Coronary artery (tissue), 2 donors: ENCODE measurements around the gene LSM12.

ENCODE experiments used
- DNase-seq: peaks from one replicate; pipeline ENCODE4 v3.0.0-alpha.2; 2017; ENCODE audit warnings: low spot score
- H3K27ac ChIP-seq, 2 donors: fragments of 200-600 bp; sonication (generic); one replicate each; pipeline ENCODE4 v1.5.1; 2016 to 2019
- H3K4me3 ChIP-seq: fragments of 200-600 bp; sonication (generic); 2 replicates; pipeline ENCODE4 v1.5.1; 2016; ENCODE audit warnings: mild to moderate bottlenecking, moderate library complexity
- CTCF ChIP-seq: fragments of 200-600 bp; sonication (generic); IDR thresholded peaks from one replicate; pipeline ENCODE4 v1.5.1; 2019; ENCODE audit warnings: antibody characterized with exemption

The LSM12 gene

GRCh38 chr17:44094701-44095387 lies 28.4 kb upstream of the LSM12 start:
- TF ChIP-seq CTCF: no peak
- Histone ChIP-seq H3K27ac (peak overlapping the region; percentile 76 to 92), H3K4me3 (peak overlapping the region; percentile 62)
- no peak for DNase-seq

- H3K27ac ChIP-seq: no peak overlapping the region
- TF ChIP-seq CTCF: no peak
- DNase-seq: no peak
- H3K4me3 ChIP-seq: no peak overlapping the region
Measured at GRCh38 chr17:44093231-44093900, 26.9 kb upstream of the LSM12 start.

GRCh38 chr17:44092051-44092450 lies 25.6 kb upstream of the LSM12 start:
- no peak for TF ChIP-seq CTCF
- Histone ChIP-seq H3K4me3 (no peak overlapping the region), H3K27ac (no peak overlapping the region)
- no peak for DNase-seq

- no peak for TF ChIP-seq CTCF
- Histone ChIP-seq H3K4me3 (no peak overlapping the region), H3K27ac (no peak overlapping the region)
- no peak for DNase-seq
Measured at GRCh38 chr17:44091200-44091997, 24.9 kb upstream of the LSM12 start.

GRCh38 chr17:44088254-44088653 lies 21.8 kb upstream of the LSM12 start:
- DNase-seq: no peak
- H3K27ac ChIP-seq: no peak overlapping the region
- no peak overlapping the region for H3K4me3 ChIP-seq
- no peak for TF ChIP-seq CTCF

- DNase-seq: no peak
- Histone ChIP-seq H3K27ac (peak overlapping the region in 1 of 2 donors; percentile 75), H3K4me3 (no peak overlapping the region)
- no peak for TF ChIP-seq CTCF
Measured at GRCh38 chr17:44087319-44087718, 20.8 kb upstream of the LSM12 start.
